ENCODE measurements around the gene CDK5RAP2. TPM values are rescaled to one million over a fixed set of nuclear protein-coding genes. Genes with fewer than 3 reads are reported as not detected.

CDK5RAP2 gene
- polyA plus RNA-seq, 1 donor (not counting 4 experiments of a cell fraction or from before 2014, with no cell fraction given): 22.4 TPM

GRCh38 chr9:120396418-120396817 lies 183.5 kb downstream of the CDK5RAP2 start:
- dilution Hi-C loops (cut with MboI; ENCODE audit: extremely low pct_ligation_motif_present, low sequenced_read_pairs): no loop called here
- no peak for DNase-seq (ENCODE audit: low read depth, low spot score)
- Histone ChIP-seq H4K20me1 (ENCODE audit: control insufficient read depth, extremely low read depth, insufficient read depth, low read length) (no peaks in the 10 kb centered on the region), H3K4me3 (ENCODE audit: control insufficient read depth in 2 of 3, extremely low read depth in 1 of 3, insufficient read depth in 2 of 3, low read depth in 1 of 3, low read length in 3 of 3) (no peak overlapping the region), H3K9me1 (ENCODE audit: control insufficient read depth, extremely low read depth, insufficient read depth, low read length) (no peaks in the 10 kb centered on the region), H3K27ac (ENCODE audit: control insufficient read depth, insufficient read depth, low read length) (no peak overlapping the region), H2AFZ (ENCODE audit: control insufficient read depth, low read length) (no peak overlapping the region), H3K27me3 (ENCODE audit: control insufficient read depth, extremely low read depth, insufficient read depth, low read length) (no peaks in the 10 kb centered on the region), H3K9ac (ENCODE audit: control insufficient read depth, extremely low read depth, insufficient read depth, low read length) (no peak overlapping the region), H3K4me2 (ENCODE audit: control insufficient read depth, extremely low read depth, insufficient read depth, low read depth, low read length) (no peak overlapping the region), H3K79me2 (ENCODE audit: control insufficient read depth, insufficient read depth, low read length) (no peaks in the 10 kb centered on the region), H3K9me3 (ENCODE audit: control insufficient read depth, low read depth, low read length) (no peaks in the 10 kb centered on the region), H3K36me3 (ENCODE audit: control insufficient read depth in 2 of 2, extremely low read depth in 1 of 2, insufficient read depth in 2 of 2, low read length in 2 of 2) (peaks cover 41 to 43% of the 10 kb centered on the region in 2 experiments), H3K4me1 (ENCODE audit: control insufficient read depth, extremely low read depth, insufficient read depth, low read length) (no peaks in the 10 kb centered on the region)
- no peak for FAIRE-seq
- TF ChIP-seq CTCF (optimal IDR thresholded peaks at IDR 0.05 in 1 of 3, IDR thresholded peaks at IDR 0.05 in 1 of 3, conservative IDR thresholded peaks at IDR 0.05 in 1 of 3; ENCODE audit: extremely low read depth in 1 of 3, insufficient read depth in 2 of 3, low read length in 3 of 3) (no peak), EZH2 (IDR thresholded peaks at IDR 0.05; ENCODE audit: low read length) (no peak)

DNA sequence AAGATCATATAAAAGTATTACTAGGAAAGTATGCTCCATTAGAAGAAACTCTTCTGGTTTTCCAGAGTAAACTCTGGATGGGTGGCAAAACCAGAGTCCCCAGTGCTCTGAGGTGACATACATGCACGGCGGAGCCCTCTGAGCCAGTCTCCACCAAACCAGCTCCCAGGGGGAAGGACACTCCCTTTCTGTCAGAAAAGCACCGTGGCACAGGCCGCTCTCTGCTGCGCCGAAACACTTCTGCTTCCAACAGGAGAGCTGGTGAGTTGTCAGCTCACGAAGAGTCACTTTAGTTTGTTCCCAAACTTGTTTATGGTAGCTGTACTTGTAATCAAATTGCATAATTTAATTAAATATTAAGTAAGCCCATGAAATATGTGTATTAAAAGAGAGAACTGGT lies 184.6 kb downstream of the CDK5RAP2 start:
- H3K27me3 ChIP-seq (ENCODE audit: control insufficient read depth, extremely low read depth, insufficient read depth, low read length): no peaks in the 10 kb centered on the region
- no peaks in the 10 kb centered on the region for H3K9me1 ChIP-seq (ENCODE audit: control insufficient read depth, extremely low read depth, insufficient read depth, low read length)
- no peak for TF ChIP-seq EZH2 (IDR thresholded peaks at IDR 0.05; ENCODE audit: low read length)
- no peak for TF ChIP-seq CTCF (optimal IDR thresholded peaks at IDR 0.05 in 1 of 3, IDR thresholded peaks at IDR 0.05 in 1 of 3, conservative IDR thresholded peaks at IDR 0.05 in 1 of 3; ENCODE audit: extremely low read depth in 1 of 3, insufficient read depth in 2 of 3, low read length in 3 of 3)
- H3K9me3 ChIP-seq (ENCODE audit: control insufficient read depth, low read depth, low read length): no peaks in the 10 kb centered on the region
- H3K79me2 ChIP-seq (ENCODE audit: control insufficient read depth, insufficient read depth, low read length): no peaks in the 10 kb centered on the region
- H4K20me1 ChIP-seq (ENCODE audit: control insufficient read depth, extremely low read depth, insufficient read depth, low read length): no peaks in the 10 kb centered on the region
- FAIRE-seq (no peak), DNase-seq (ENCODE audit: low read depth, low spot score) (no peak)
- H3K27ac ChIP-seq (ENCODE audit: control insufficient read depth, insufficient read depth, low read length): no peak overlapping the region
- H3K36me3 ChIP-seq (ENCODE audit: control insufficient read depth in 2 of 2, extremely low read depth in 1 of 2, insufficient read depth in 2 of 2, low read length in 2 of 2): peaks cover 40 to 42% of the 10 kb centered on the region in 2 experiments
- no peak overlapping the region for H3K4me2 ChIP-seq (ENCODE audit: control insufficient read depth, extremely low read depth, insufficient read depth, low read depth, low read length)
- no peak overlapping the region for H2AFZ ChIP-seq (ENCODE audit: control insufficient read depth, low read length)
- dilution Hi-C loops (cut with MboI; ENCODE audit: extremely low pct_ligation_motif_present, low sequenced_read_pairs): no loop called here
- no peak overlapping the region for H3K4me3 ChIP-seq (ENCODE audit: control insufficient read depth in 2 of 3, extremely low read depth in 1 of 3, insufficient read depth in 2 of 3, low read depth in 1 of 3, low read length in 3 of 3)
- no peak overlapping the region for H3K9ac ChIP-seq (ENCODE audit: control insufficient read depth, extremely low read depth, insufficient read depth, low read length)
- no peaks in the 10 kb centered on the region for H3K4me1 ChIP-seq (ENCODE audit: control insufficient read depth, extremely low read depth, insufficient read depth, low read length)
